Measurements from ENCODE around the gene HSPG2.
"Not testable (repeated sequence)": the region's sequence is repeated elsewhere in the genome, so short reads cannot be mapped to it uniquely, and the experiment has no call there.

HSPG2 gene

GRCh38 chr1:21946836-21947587 is 9.9 kb upstream of the HSPG2 start:
- TF ChIP-seq CTCF (IDR thresholded peaks at IDR 0.05; ENCODE audit: low read depth, low read length) = no peak
- no peaks in the 10 kb centered on the region for H3K27me3 ChIP-seq
- no peak for DNase-seq
- no peak overlapping the region for H3K4me3 ChIP-seq (ENCODE audit: low read depth, low read length)
- no peaks in the 10 kb centered on the region for H3K9me3 ChIP-seq
- H3K4me1 ChIP-seq = no peaks in the 10 kb centered on the region
- no peaks in the 10 kb centered on the region for H3K36me3 ChIP-seq

DNA sequence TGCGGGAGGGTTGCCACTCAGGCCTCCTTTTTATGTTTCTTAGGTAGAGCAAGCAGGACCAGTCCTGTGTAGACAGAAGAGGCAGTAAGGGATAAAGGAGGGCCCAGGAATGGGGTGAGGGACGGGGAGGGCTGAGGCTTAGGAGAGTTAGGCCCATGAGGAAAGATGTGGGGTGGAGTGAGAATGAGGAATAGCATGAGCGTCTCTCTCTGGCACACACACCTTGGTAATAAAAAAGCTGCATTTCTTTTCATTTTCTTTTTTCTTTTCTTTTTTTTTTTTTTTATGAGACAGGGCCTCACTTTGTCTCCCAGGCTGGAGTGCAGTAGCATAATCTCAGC is 7.6 kb upstream of the HSPG2 start:
- H3K36me3 ChIP-seq = no peaks in the 10 kb centered on the region
- H3K4me1 ChIP-seq = peaks cover 2% of the 10 kb centered on the region; the same call in 1 of the 2 replicates
- H3K9me3 ChIP-seq = no peaks in the 10 kb centered on the region
- H3K27me3 ChIP-seq = no peaks in the 10 kb centered on the region
- no peak for TF ChIP-seq CTCF (IDR thresholded peaks at IDR 0.05; ENCODE audit: low read depth, low read length)
- no peak for DNase-seq
- no peak overlapping the region for H3K4me3 ChIP-seq (ENCODE audit: low read depth, low read length)

- H3K36me3 ChIP-seq; H3K27me3 ChIP-seq; DNase-seq; H3K9me3 ChIP-seq; H3K4me3 ChIP-seq (ENCODE audit: low read depth, low read length); H3K4me1 ChIP-seq: not testable (repeated sequence)
Measured at GRCh38 chr1:21942959-21943640, 6.0 kb upstream of the HSPG2 start.

GRCh38 chr1:21942464-21942863 is 5.4 kb upstream of the HSPG2 start:
- H3K9me3 ChIP-seq = no peaks in the 10 kb centered on the region
- no peaks in the 10 kb centered on the region for H3K27me3 ChIP-seq
- no peak overlapping the region for H3K4me3 ChIP-seq (ENCODE audit: low read depth, low read length)
- TF ChIP-seq CTCF (IDR thresholded peaks at IDR 0.05; ENCODE audit: low read depth, low read length) = no peak
- peaks cover 7% of the 10 kb centered on the region; the same call in 1 of the 2 replicates for H3K4me1 ChIP-seq
- no peaks in the 10 kb centered on the region for H3K36me3 ChIP-seq
- DNase-seq = no peak

GRCh38 chr1:21941370-21941769 is 4.3 kb upstream of the HSPG2 start:
- Histone ChIP-seq H3K36me3 (no peaks in the 10 kb centered on the region), H3K4me3 (ENCODE audit: low read depth, low read length) (no peak overlapping the region), H3K27me3 (no peaks in the 10 kb centered on the region), H3K9me3 (no peaks in the 10 kb centered on the region), H3K4me1 (peaks cover 7% of the 10 kb centered on the region; the same call in 1 of the 2 replicates)
- DNase-seq = no peak
- no peak for TF ChIP-seq CTCF (IDR thresholded peaks at IDR 0.05; ENCODE audit: low read depth, low read length)

DNA sequence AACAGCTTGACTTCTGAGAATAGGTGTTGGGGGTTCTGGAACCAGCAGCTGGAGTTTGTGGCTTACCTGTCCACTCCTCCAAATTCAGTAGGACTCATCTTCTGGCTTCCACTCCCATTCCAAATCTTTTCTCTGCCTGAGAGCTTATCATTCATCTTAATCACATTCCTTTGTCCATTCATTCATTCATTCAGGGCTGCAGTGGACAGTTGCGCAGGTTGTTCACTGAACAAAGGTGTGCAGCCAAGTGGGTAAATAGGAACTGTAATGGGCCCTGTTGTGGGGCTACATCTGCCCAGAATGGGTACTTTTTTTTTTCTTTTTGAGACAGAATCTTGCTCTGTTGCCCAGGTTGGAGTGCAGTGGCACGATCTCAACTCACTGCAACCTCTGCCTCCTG is 3.4 kb upstream of the HSPG2 start:
- TF ChIP-seq CTCF (IDR thresholded peaks at IDR 0.05; ENCODE audit: low read depth, low read length) = no peak
- Histone ChIP-seq H3K36me3 (no peaks in the 10 kb centered on the region), H3K27me3 (no peaks in the 10 kb centered on the region), H3K4me3 (ENCODE audit: low read depth, low read length) (no peak overlapping the region), H3K9me3 (no peaks in the 10 kb centered on the region), H3K4me1 (peaks cover 7% of the 10 kb centered on the region; the same call in 1 of the 2 replicates)
- DNase-seq = no peak
